Vagina (tissue), 2 donors: ENCODE results near the gene KRTAP12-1.

Experiments
- POLR2A ChIP-seq, 2 donors: fragments of 450-650 bp; IDR thresholded peaks; one replicate each; pipeline ENCODE4 v1.6.1; 2017; ENCODE audit warnings: antibody characterized with exemption in 2 of 2, mild to moderate bottlenecking in 2 of 2, moderate library complexity in 2 of 2
- POLR2AphosphoS5 ChIP-seq, 2 donors: sonication (generic); formaldehyde crosslinking; IDR thresholded peaks; one replicate each; pipeline ENCODE4 v1.9.0; 2017; ENCODE audit warnings: antibody characterized with exemption in 2 of 2, mild to moderate bottlenecking in 2 of 2, low read depth in 1 of 2; ENCODE audit not compliant: insufficient read depth in 1 of 2
- TF ChIP-seq, protein P1 (sequence below), 3 experiments: fragments of 450-650 bp in 2 of 3; fragments of 200-600 bp in 1 of 3; sonication (generic) in 1 of 3; IDR thresholded peaks; one replicate each; pipeline ENCODE4 v1.5.1; 2017 to 2019; ENCODE audit warnings: antibody characterized with exemption in 3 of 3, mild to moderate bottlenecking in 2 of 3, moderate library complexity in 2 of 3

DNA sequence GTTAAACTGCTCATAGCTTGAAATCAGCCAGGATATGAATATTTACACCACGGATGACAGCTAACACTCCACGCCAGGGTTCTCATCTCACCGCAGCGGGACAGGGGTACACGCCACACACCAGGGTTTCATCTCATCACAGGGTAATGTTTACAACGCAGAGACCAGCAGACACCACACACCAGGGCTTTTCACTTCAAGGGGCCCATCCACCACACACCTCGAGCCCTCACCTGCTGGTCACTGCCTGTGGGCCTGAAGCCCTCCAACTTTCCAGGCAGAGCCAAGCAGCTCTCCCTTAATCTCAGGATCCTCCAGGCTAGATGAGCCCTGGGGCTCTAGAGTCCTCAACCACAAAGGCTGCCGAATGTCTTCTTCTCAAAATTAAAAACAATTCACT lies 13.7 kb upstream of the KRTAP12-1 start:
- TF ChIP-seq, protein P1, sequence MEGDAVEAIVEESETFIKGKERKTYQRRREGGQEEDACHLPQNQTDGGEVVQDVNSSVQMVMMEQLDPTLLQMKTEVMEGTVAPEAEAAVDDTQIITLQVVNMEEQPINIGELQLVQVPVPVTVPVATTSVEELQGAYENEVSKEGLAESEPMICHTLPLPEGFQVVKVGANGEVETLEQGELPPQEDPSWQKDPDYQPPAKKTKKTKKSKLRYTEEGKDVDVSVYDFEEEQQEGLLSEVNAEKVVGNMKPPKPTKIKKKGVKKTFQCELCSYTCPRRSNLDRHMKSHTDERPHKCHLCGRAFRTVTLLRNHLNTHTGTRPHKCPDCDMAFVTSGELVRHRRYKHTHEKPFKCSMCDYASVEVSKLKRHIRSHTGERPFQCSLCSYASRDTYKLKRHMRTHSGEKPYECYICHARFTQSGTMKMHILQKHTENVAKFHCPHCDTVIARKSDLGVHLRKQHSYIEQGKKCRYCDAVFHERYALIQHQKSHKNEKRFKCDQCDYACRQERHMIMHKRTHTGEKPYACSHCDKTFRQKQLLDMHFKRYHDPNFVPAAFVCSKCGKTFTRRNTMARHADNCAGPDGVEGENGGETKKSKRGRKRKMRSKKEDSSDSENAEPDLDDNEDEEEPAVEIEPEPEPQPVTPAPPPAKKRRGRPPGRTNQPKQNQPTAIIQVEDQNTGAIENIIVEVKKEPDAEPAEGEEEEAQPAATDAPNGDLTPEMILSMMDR (IDR thresholded peaks at IDR 0.05), result no peak
- no peak for TF ChIP-seq POLR2AphosphoS5 (IDR thresholded peaks at IDR 0.05; ENCODE audit: insufficient read depth in 1 of 2, low read depth in 1 of 2)
- TF ChIP-seq POLR2A (IDR thresholded peaks at IDR 0.05), result no peak
